NOMO-1 treated with dmso at 0.1 percent for 144 hours (cell line): ENCODE data around the gene MAGEB1.

Experiments used
- DNase-seq: peaks from one replicate; lab custom pipeline; 2025; ENCODE audit not compliant: unreplicated experiment; lab: John Stamatoyannopoulos, UW

MAGEB1 gene

GRCh38 chrX:30246769-30247489 lies at the start of gene MAGEB1:
Gene MAGEB1 (plus strand): TSS chrX:30247146. CDS start chrX:30250494, 3,348 bp downstream.
- DNase-seq: no peak

GRCh38 chrX:30212172-30212571 lies 34.8 kb upstream of the MAGEB1 start:
- DNase-seq: no peak

- no peak for DNase-seq
Observed at GRCh38 chrX:30215357-30215843, 31.5 kb upstream of the MAGEB1 start, which contains the start of gene MAGEB2. Gene MAGEB2 (plus strand): TSS chrX:30215563. CDS start chrX:30218581, 3,018 bp downstream.

- no peak for DNase-seq
Observed at GRCh38 chrX:30217465-30217864, 29.5 kb upstream of the MAGEB1 start.

- DNase-seq: no peak
Observed at GRCh38 chrX:30219372-30219771, 27.6 kb upstream of the MAGEB1 start.

GRCh38 chrX:30220661-30221060 lies 26.3 kb upstream of the MAGEB1 start:
- DNase-seq: no peak

- DNase-seq: no peak
Observed at GRCh38 chrX:30224536-30224935, 22.4 kb upstream of the MAGEB1 start.

GRCh38 chrX:30228526-30228925 lies 18.4 kb upstream of the MAGEB1 start:
- DNase-seq: no peak

- DNase-seq: no peak
Observed at GRCh38 chrX:30230395-30230794, 16.6 kb upstream of the MAGEB1 start, which contains the start of gene MAGEB3. Gene MAGEB3 (plus strand): TSS chrX:30230657. CDS start chrX:30235925, 5,268 bp downstream.

GRCh38 chrX:30241724-30242415 lies 5.1 kb upstream of the MAGEB1 start, which contains the start of gene MAGEB4:
Gene MAGEB4 (plus strand): TSS chrX:30242000. CDS start chrX:30242136, 136 bp downstream.
- DNase-seq: no peak

- DNase-seq: no peak
Observed at GRCh38 chrX:30248854-30249253, 1.9 kb downstream of the MAGEB1 start.

- DNase-seq: no peak
Observed at GRCh38 chrX:30253257-30253656, 6.3 kb downstream of the MAGEB1 start.

- no peak for DNase-seq
Observed at GRCh38 chrX:30259927-30260326, 13.0 kb downstream of the MAGEB1 start.

GRCh38 chrX:30261012-30261411 lies 14.1 kb downstream of the MAGEB1 start:
- DNase-seq: no peak

- no peak for DNase-seq
Observed at GRCh38 chrX:30262763-30263162, 15.8 kb downstream of the MAGEB1 start.

GRCh38 chrX:30270639-30271038 lies 23.7 kb downstream of the MAGEB1 start:
- DNase-seq: no peak

- no peak for DNase-seq
Observed at GRCh38 chrX:30275498-30275897, 28.6 kb downstream of the MAGEB1 start.

GRCh38 chrX:30278365-30278764 lies 31.4 kb downstream of the MAGEB1 start:
- no peak for DNase-seq

- no peak for DNase-seq
Observed at GRCh38 chrX:30280428-30280827, 33.5 kb downstream of the MAGEB1 start.

- DNase-seq: no peak
Observed at GRCh38 chrX:30282527-30282926, 35.6 kb downstream of the MAGEB1 start.

GRCh38 chrX:30283456-30284200 lies 36.7 kb downstream of the MAGEB1 start:
- DNase-seq: peak; percentile 5
